Vagina (tissue), 2 donors: ENCODE measurements around the gene BCAS3.

ENCODE experiments used
- CTCF ChIP-seq, 3 experiments: fragments of 450-650 bp in 2 of 3; fragments of 200-600 bp in 1 of 3; sonication (generic) in 1 of 3; IDR thresholded peaks; one replicate each; pipeline ENCODE4 v1.5.1; 2017 to 2019; ENCODE audit warnings: antibody characterized with exemption in 3 of 3, mild to moderate bottlenecking in 2 of 3, moderate library complexity in 2 of 3
- POLR2A ChIP-seq, 2 donors: fragments of 450-650 bp; IDR thresholded peaks; one replicate each; pipeline ENCODE4 v1.6.1; 2017; ENCODE audit warnings: antibody characterized with exemption in 2 of 2, mild to moderate bottlenecking in 2 of 2, moderate library complexity in 2 of 2
- POLR2AphosphoS5 ChIP-seq, 2 donors: sonication (generic); formaldehyde crosslinking; IDR thresholded peaks; one replicate each; pipeline ENCODE4 v1.9.0; 2017; ENCODE audit warnings: antibody characterized with exemption in 2 of 2, mild to moderate bottlenecking in 2 of 2, low read depth in 1 of 2; ENCODE audit not compliant: insufficient read depth in 1 of 2

- no peak for TF ChIP-seq POLR2AphosphoS5 (IDR thresholded peaks at IDR 0.05; ENCODE audit: insufficient read depth in 1 of 2, low read depth in 1 of 2)
- no peak for TF ChIP-seq CTCF (IDR thresholded peaks at IDR 0.05)
- no peak for TF ChIP-seq POLR2A (IDR thresholded peaks at IDR 0.05)
Measured at GRCh38 chr17:60947100-60947499, 269.4 kb downstream of the BCAS3 start.
